Endothelial cell of umbilical vein (primary cell): Measurements from ENCODE around the gene GAA. TPM values are rescaled to one million over a fixed set of nuclear protein-coding genes. Genes with fewer than 3 reads are reported as not detected.
A peak's percentile ranks its signal among the peaks of the same experiment; 100 is the strongest.

Source experiments
- microRNA counts: library from miRNA; unstranded; fragments of <30 nt; microRNA quantifications from one replicate; lab custom pipeline; 2016
- microRNA-seq: library from miRNA; unstranded; fragments of <30 nt; microRNA quantifications from one replicate; pipeline ENCODE4 v1.2.0, GENCODE V29; 2021; ENCODE audit warnings: borderline number of aligned reads, borderline replicate concordance
- polyA plus RNA-seq, 4 experiments: library from polyadenylated mRNA; depleted of rRNA in 3 of 4; stranded (reverse) in 3 of 4; unstranded in 1 of 4; fragments of >200 nt; gene quantifications; 2 replicates each; pipeline versions ENCODE4 v1.2.1 to v1.2.3, GENCODE V29; 2011 to 2012; ENCODE audit warnings: missing spikeins in 1 of 4
- small RNA-seq: library from RNA; depleted of rRNA; stranded (forward); fragments of <200 nt; gene quantifications from one replicate; pipeline ENCODE3, GENCODE V24; 2012; ENCODE audit warnings: low replicate concordance, low read depth; ENCODE audit not compliant: insufficient read depth, insufficient read length
- total RNA-seq: library from RNA; stranded (reverse); gene quantifications from 2 replicates; pipeline ENCODE4 v1.2.3, GENCODE V29; 2021

Gene GAA
- total and polyA plus RNA-seq, 2 donors (not counting 3 experiments of a cell fraction or from before 2014, with no cell fraction given) = 26.3 to 49.7 TPM

MicroRNAs encoded within 50 kb of the gene (microRNA counts, 767-probe panel; counts per million panel counts)
- microRNA hsa-miR-1268b (lab: Ali Mortazavi, UCI) = 723 counts per million, percentile 96 among the panel's probes with 10 or more counts

Small RNA genes within 50 kb of the gene (microRNA-seq; reads per million reads assigned to microRNA genes)
- not detected for gene MIR1268B

Small RNA genes within 50 kb of the gene (small RNA-seq; reads per million reads assigned to genes)
- gene AC087741.2 (not detected), gene MIR1268B (not detected)

Other genes starting within 250 kb of the GAA start
- gene TBC1D16, start 65.7 kb upstream of the GAA start, total RNA-seq = 48.6 and 50.9 TPM in 2 replicates
- 11.8 and 12.9 TPM in 2 replicates for gene TBC1D16, start 65.7 kb upstream of the GAA start, polyA plus RNA-seq
- gene CCDC40, start 64.9 kb upstream of the GAA start, total RNA-seq = 4.1 and 5.5 TPM in 2 replicates
- 1.1 and 1.4 TPM in 2 replicates for gene CCDC40, start 64.9 kb upstream of the GAA start, polyA plus RNA-seq
- 90.4 and 93.8 TPM in 2 replicates for gene EIF4A3, start 45.5 kb downstream of the GAA start, total RNA-seq
- gene EIF4A3, start 45.5 kb downstream of the GAA start, polyA plus RNA-seq = 80.3 and 94.5 TPM in 2 replicates
- gene CARD14, start 68.4 kb downstream of the GAA start, total RNA-seq = not detected in 2 replicates
- not detected in 2 replicates for gene CARD14, start 68.4 kb downstream of the GAA start, polyA plus RNA-seq
- 66.0 and 81.4 TPM in 2 replicates for gene SGSH, start 118.8 kb downstream of the GAA start, total RNA-seq
- gene SGSH, start 118.8 kb downstream of the GAA start, polyA plus RNA-seq = 191 and 217 TPM in 2 replicates
- gene SLC26A11, start 118.8 kb downstream of the GAA start, total RNA-seq = 21.2 and 25.2 TPM in 2 replicates
- 33.0 and 36.7 TPM in 2 replicates for gene SLC26A11, start 118.8 kb downstream of the GAA start, polyA plus RNA-seq
- 108 and 116 TPM in 2 replicates for gene RNF213, start 159.3 kb downstream of the GAA start, total RNA-seq
- 36.5 and 39.0 TPM in 2 replicates for gene RNF213, start 159.3 kb downstream of the GAA start, polyA plus RNA-seq